HCT116 (cell line): ENCODE results near the gene BMERB1. TPM values are rescaled to one million over a fixed set of nuclear protein-coding genes. Genes with fewer than 3 reads are reported as not detected.
"Not testable (repeated sequence)": the region's sequence is repeated elsewhere in the genome, so short reads cannot be mapped to it uniquely, and the experiment has no call there.

ENCODE experiments used
- ATAC-seq: fragments of 200-7000 bp; cut with Tn5 transposase; 2 replicates; pipeline ENCODE4 v1.9.1; 2020; ENCODE audit warnings: mild to moderate bottlenecking, moderate library complexity
- BruUV-seq: library from RNA; stranded (reverse); fragments of 400-500 nt; replicated peaks from 2 replicates; lab custom pipeline; 2021; lab: Mats Ljungman, UMichigan
- CTCF ChIA-PET: fragments of 300-600 bp; sonication (Branson Sonifier 250); formaldehyde crosslinking; loops from one replicate; lab custom pipeline; 2021; ENCODE audit warnings: antibody characterized with exemption; lab: Charles Lee
- POLR2A ChIA-PET: fragments of 300-600, 350-600 bp; sonication (Branson Sonifier 250); formaldehyde crosslinking; loops from one replicate; lab custom pipeline; 2021; ENCODE audit warnings: antibody characterized with exemption; lab: Charles Lee
- RAD21 ChIA-PET, 2 experiments: fragments of 300-600 bp; sonication (Branson Sonifier 250); formaldehyde crosslinking; loops; one replicate each; lab custom pipeline; 2023; ENCODE audit warnings: low total read pairs in 2 of 2; ENCODE audit not compliant: uncharacterized antibody in 2 of 2, unreplicated experiment in 2 of 2, low non-redundant PET in 1 of 2; lab: Charles Lee
- DNase-seq: peaks from one replicate; pipeline ENCODE4 v3.0.0-alpha.2; 2010; ENCODE audit warnings: low read depth, low spot score
- H2AFZ ChIP-seq: fragments of 200-600 bp; shearing (Covaris generic), sonication (generic); 2 replicates; pipeline ENCODE4 v1.6.1; 2017; ENCODE audit warnings: low read depth, mixed run types, mixed read lengths, antibody characterized with exemption, low read length; ENCODE audit not compliant: poor library complexity, severe bottlenecking
- H3K27ac ChIP-seq: 2 replicates; pipeline ENCODE4 v1.5.1; 2012; ENCODE audit warnings: low read depth, low read length
- H3K27me3 ChIP-seq: fragments of 200-600 bp; sonication (generic); 2 replicates; pipeline ENCODE4 v1.6.1; 2016; ENCODE audit warnings: mixed run types, low read length, mixed read lengths; ENCODE audit not compliant: insufficient read depth
- H3K36me3 ChIP-seq, 2 experiments: fragments of 200-500 bp in 1 of 2; fragments of 200-600 bp in 1 of 2; sonication (Bioruptor generic) in 1 of 2; sonication (generic) in 1 of 2; 2 replicates each; pipeline versions ENCODE4 v1.5.1 to v1.6.1; 2014 to 2016; ENCODE audit warnings: low read length in 2 of 2, inconsistent platforms in 1 of 2, mixed read lengths in 1 of 2, mixed run types in 1 of 2; ENCODE audit not compliant: insufficient read depth in 2 of 2, control insufficient read depth in 1 of 2
- H3K4me1 ChIP-seq, 2 experiments: fragments of 200-600 bp in 1 of 2; sonication (generic) in 1 of 2; 2 replicates each; pipeline versions ENCODE4 v1.5.1 to v1.6.1; 2012 to 2017; ENCODE audit warnings: low read length in 2 of 2, inconsistent platforms in 1 of 2, mild to moderate bottlenecking in 1 of 2, mixed read lengths in 1 of 2, mixed run types in 1 of 2, moderate library complexity in 1 of 2; ENCODE audit not compliant: insufficient read depth in 2 of 2, control insufficient read depth in 1 of 2
- H3K4me2 ChIP-seq: fragments of 200-600 bp; sonication (generic); 2 replicates; pipeline ENCODE4 v1.6.1; 2017; ENCODE audit warnings: mixed run types, low read length, mixed read lengths
- H3K4me3 ChIP-seq, 2 experiments: fragments of 200-600 bp in 1 of 2; sonication (generic) in 1 of 2; replicated peaks in 1 of 2; 2 replicates each; pipeline ENCODE4 v1.5.1; 2011 to 2016; ENCODE audit warnings: low read length in 2 of 2, control low read depth in 1 of 2, low read depth in 1 of 2, mild to moderate bottlenecking in 1 of 2, mixed read lengths in 1 of 2, mixed run types in 1 of 2
- H3K79me2 ChIP-seq: fragments of 200-600 bp; sonication (generic); 2 replicates; pipeline ENCODE4 v1.6.1; 2017; ENCODE audit warnings: mild to moderate bottlenecking, mixed run types, low read length, moderate library complexity, mixed read lengths; ENCODE audit not compliant: insufficient read depth
- H3K9ac ChIP-seq: fragments of 200-600 bp; sonication (generic); 2 replicates; pipeline ENCODE4 v1.6.1; 2016; ENCODE audit warnings: low read length, mixed read lengths
- H3K9me2 ChIP-seq: fragments of 200-600 bp; sonication (generic), shearing (Covaris generic); 2 replicates; pipeline ENCODE4 v1.6.1; 2017; ENCODE audit warnings: mixed run types, mild to moderate bottlenecking, moderate library complexity; ENCODE audit not compliant: insufficient read depth
- H3K9me3 ChIP-seq, 2 experiments: fragments of 200-500 bp in 1 of 2; fragments of 200-600 bp in 1 of 2; sonication (Bioruptor generic) in 1 of 2; sonication (generic) in 1 of 2; 2 replicates each; pipeline ENCODE4 v1.6.1; 2014 to 2017; ENCODE audit warnings: low read length in 2 of 2, mixed read lengths in 2 of 2, inconsistent platforms in 1 of 2, low read depth in 1 of 2, mild to moderate bottlenecking in 1 of 2, mixed run types in 1 of 2, moderate library complexity in 1 of 2; ENCODE audit not compliant: control insufficient read depth in 1 of 2, insufficient read depth in 1 of 2
- H4K20me1 ChIP-seq: fragments of 200-600 bp; sonication (generic), shearing (Covaris generic); 2 replicates; pipeline ENCODE4 v1.6.1; 2017; ENCODE audit warnings: mixed run types, mild to moderate bottlenecking, moderate library complexity; ENCODE audit not compliant: insufficient read depth
- CBX3 ChIP-seq: IDR thresholded peaks from 2 replicates; pipeline ENCODE4 v1.6.1; 2012; ENCODE audit warnings: low read depth
- EGR1 ChIP-seq: IDR thresholded peaks from 2 replicates; pipeline ENCODE4 v1.6.1; 2012; ENCODE audit warnings: low read depth
- ELF1 ChIP-seq: IDR thresholded peaks from 2 replicates; pipeline ENCODE4 v1.6.1; 2012; ENCODE audit warnings: low read depth, borderline replicate concordance
- EZH2 ChIP-seq: fragments of 200-600 bp; sonication (generic); IDR thresholded peaks from 2 replicates; pipeline ENCODE4 v1.6.1; 2017; ENCODE audit warnings: antibody characterized with exemption, mixed run types
- EZH2phosphoT487 ChIP-seq: fragments of 200-600 bp; IDR thresholded peaks from 2 replicates; pipeline ENCODE4 v1.6.1; 2018; ENCODE audit warnings: antibody characterized with exemption, borderline replicate concordance
- JUND ChIP-seq: IDR thresholded peaks from 2 replicates; pipeline ENCODE4 v1.6.1; 2012
- SRF ChIP-seq: IDR thresholded peaks from 2 replicates; pipeline ENCODE4 v1.6.1; 2012; ENCODE audit warnings: low read depth
- intact Hi-C: fragments of 100-400 bp; cut with micrococcal nuclease; formaldehyde crosslinking; loops from 2 replicates; pipeline ENCODE4 v1.10.0; 2022
- total RNA-seq: library from RNA; stranded (reverse); gene quantifications from one replicate; pipeline ENCODE4 v1.2.1, GENCODE V29; 2021; ENCODE audit not compliant: unreplicated experiment
- TF ChIP-seq, protein P1 (sequence below): IDR thresholded peaks from 2 replicates; pipeline ENCODE4 v1.6.1; 2012
- TF ChIP-seq, protein P2 (sequence below), 3 experiments: fragments of 200-600 bp in 1 of 3; sonication (generic) in 1 of 3; IDR thresholded peaks in 2 of 3; conservative IDR thresholded peaks in 1 of 3; 2 replicates each; pipeline ENCODE4 v1.5.1; 2012 to 2017; ENCODE audit warnings: low read depth in 2 of 3, low read length in 2 of 3, antibody characterized with exemption in 1 of 3, borderline replicate concordance in 1 of 3, control low read depth in 1 of 3, mild to moderate bottlenecking in 1 of 3, mixed read lengths in 1 of 3, mixed run types in 1 of 3, moderate library complexity in 1 of 3; ENCODE audit not compliant: insufficient read depth in 1 of 3
- TF ChIP-seq, protein P3 (sequence below): IDR thresholded peaks from 2 replicates; pipeline ENCODE4 v1.6.1; 2012
- TF ChIP-seq, protein P4 (sequence below): IDR thresholded peaks from 2 replicates; pipeline ENCODE4 v1.6.1; 2012; ENCODE audit warnings: low read depth

BMERB1 gene
- total RNA-seq, 1 experiment from 2014 or later = 43.6 TPM

DNA sequence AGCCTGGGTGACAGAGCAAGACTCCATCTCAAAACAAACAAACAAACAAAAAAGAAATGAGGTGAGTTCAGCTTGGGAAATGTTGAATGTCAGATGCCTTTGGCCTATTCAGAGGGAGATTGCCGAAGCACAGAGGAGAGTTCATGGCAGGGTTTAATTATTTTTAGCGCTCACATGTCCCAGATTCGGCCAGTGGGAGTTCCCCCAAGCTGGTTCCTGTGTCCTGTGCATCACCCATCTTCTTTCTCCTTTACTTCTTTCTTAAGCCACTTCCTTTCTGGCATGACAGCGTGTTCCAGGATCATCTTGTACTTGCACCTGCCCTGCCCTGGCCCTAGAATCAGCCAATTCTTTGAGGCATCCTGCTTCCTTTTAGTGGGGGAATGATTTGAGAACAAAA is 29.6 kb upstream of the BMERB1 start:
- H3K9me3 ChIP-seq = no peaks in the 10 kb centered on the region
- ChIA-PET CTCF (no interaction called here), RAD21 (no interaction called here), POLR2A (no interaction called here)
- ATAC-seq = no peak
- H2AFZ ChIP-seq = no peak overlapping the region
- H3K9ac ChIP-seq = no peak overlapping the region
- H3K4me2 ChIP-seq = no peak overlapping the region
- no peak for DNase-seq
- no peaks in the 10 kb centered on the region for H3K9me2 ChIP-seq
- H3K36me3 ChIP-seq = no peaks in the 10 kb centered on the region
- no peaks in the 10 kb centered on the region for H3K79me2 ChIP-seq
- no TSS peak for BruUV-seq
- H4K20me1 ChIP-seq = no peaks in the 10 kb centered on the region
- no peak overlapping the region for H3K4me3 ChIP-seq
- H3K27me3 ChIP-seq = no peaks in the 10 kb centered on the region
- TF ChIP-seq ELF1 (no peak), JUND (no peak), EGR1 (no peak), CBX3 (no peak), SRF (no peak), EZH2 (no peak), EZH2phosphoT487 (no peak)
- TF ChIP-seq, protein P1, sequence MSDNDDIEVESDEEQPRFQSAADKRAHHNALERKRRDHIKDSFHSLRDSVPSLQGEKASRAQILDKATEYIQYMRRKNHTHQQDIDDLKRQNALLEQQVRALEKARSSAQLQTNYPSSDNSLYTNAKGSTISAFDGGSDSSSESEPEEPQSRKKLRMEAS = no peak
- TF ChIP-seq, protein P2, sequence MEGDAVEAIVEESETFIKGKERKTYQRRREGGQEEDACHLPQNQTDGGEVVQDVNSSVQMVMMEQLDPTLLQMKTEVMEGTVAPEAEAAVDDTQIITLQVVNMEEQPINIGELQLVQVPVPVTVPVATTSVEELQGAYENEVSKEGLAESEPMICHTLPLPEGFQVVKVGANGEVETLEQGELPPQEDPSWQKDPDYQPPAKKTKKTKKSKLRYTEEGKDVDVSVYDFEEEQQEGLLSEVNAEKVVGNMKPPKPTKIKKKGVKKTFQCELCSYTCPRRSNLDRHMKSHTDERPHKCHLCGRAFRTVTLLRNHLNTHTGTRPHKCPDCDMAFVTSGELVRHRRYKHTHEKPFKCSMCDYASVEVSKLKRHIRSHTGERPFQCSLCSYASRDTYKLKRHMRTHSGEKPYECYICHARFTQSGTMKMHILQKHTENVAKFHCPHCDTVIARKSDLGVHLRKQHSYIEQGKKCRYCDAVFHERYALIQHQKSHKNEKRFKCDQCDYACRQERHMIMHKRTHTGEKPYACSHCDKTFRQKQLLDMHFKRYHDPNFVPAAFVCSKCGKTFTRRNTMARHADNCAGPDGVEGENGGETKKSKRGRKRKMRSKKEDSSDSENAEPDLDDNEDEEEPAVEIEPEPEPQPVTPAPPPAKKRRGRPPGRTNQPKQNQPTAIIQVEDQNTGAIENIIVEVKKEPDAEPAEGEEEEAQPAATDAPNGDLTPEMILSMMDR (IDR thresholded peaks at IDR 0.05 in 2 of 3, conservative IDR thresholded peaks at IDR 0.05 in 1 of 3; ENCODE audit: borderline replicate concordance in 1 of 3, insufficient read depth in 1 of 3, low read depth in 2 of 3, low read length in 2 of 3) = no peak
- TF ChIP-seq, protein P3, sequence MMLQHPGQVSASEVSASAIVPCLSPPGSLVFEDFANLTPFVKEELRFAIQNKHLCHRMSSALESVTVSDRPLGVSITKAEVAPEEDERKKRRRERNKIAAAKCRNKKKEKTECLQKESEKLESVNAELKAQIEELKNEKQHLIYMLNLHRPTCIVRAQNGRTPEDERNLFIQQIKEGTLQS = no peak
- TF ChIP-seq, protein P4, sequence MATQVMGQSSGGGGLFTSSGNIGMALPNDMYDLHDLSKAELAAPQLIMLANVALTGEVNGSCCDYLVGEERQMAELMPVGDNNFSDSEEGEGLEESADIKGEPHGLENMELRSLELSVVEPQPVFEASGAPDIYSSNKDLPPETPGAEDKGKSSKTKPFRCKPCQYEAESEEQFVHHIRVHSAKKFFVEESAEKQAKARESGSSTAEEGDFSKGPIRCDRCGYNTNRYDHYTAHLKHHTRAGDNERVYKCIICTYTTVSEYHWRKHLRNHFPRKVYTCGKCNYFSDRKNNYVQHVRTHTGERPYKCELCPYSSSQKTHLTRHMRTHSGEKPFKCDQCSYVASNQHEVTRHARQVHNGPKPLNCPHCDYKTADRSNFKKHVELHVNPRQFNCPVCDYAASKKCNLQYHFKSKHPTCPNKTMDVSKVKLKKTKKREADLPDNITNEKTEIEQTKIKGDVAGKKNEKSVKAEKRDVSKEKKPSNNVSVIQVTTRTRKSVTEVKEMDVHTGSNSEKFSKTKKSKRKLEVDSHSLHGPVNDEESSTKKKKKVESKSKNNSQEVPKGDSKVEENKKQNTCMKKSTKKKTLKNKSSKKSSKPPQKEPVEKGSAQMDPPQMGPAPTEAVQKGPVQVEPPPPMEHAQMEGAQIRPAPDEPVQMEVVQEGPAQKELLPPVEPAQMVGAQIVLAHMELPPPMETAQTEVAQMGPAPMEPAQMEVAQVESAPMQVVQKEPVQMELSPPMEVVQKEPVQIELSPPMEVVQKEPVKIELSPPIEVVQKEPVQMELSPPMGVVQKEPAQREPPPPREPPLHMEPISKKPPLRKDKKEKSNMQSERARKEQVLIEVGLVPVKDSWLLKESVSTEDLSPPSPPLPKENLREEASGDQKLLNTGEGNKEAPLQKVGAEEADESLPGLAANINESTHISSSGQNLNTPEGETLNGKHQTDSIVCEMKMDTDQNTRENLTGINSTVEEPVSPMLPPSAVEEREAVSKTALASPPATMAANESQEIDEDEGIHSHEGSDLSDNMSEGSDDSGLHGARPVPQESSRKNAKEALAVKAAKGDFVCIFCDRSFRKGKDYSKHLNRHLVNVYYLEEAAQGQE = no peak
- H3K4me1 ChIP-seq = no peaks in the 10 kb centered on the region
- intact Hi-C loops = no loop called here
- H3K27ac ChIP-seq = no peak overlapping the region

DNA sequence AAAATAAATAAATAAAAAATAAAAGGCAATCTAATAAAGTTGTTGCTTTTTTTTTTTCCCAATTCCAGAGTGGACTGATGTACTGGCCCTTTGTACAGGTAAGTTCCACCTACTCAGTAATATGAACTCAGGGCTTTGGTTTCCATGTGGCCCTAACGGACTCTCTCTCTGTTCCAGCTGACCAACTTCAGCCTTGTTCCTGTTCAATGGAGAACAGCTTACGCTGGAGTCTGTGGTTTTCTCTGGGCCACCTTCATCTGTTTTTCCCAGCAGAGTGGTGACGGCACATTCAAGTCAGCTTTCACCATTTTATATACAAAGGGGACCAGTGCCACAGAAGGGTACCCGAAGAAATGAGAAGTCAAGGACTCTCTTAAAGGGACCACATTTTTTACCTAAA is 26.6 kb upstream of the BMERB1 start:
- not testable (repeated sequence) for H3K9me2 ChIP-seq
- RAD21 ChIA-PET = interaction anchor here in 1 of 2 experiments (0.6 kb wide), 1 partner anchor 133 kb away, joined by 3 read pairs; no protein-coding TSS in a partner anchor

More for the DNA sequence above, 26.6 kb upstream of the BMERB1 start:
- BruUV-seq, H3K4me1 ChIP-seq, H3K27ac ChIP-seq, H3K4me2 ChIP-seq, intact Hi-C loops, H3K79me2 ChIP-seq, H3K27me3 ChIP-seq, POLR2A ChIA-PET, H3K4me3 ChIP-seq, H3K9ac ChIP-seq, H3K9me3 ChIP-seq, CTCF ChIA-PET, H3K36me3 ChIP-seq, ATAC-seq, H2AFZ ChIP-seq, DNase-seq, H4K20me1 ChIP-seq: not testable (repeated sequence)
